Gastroesophageal sphincter (tissue), 3 donors: ENCODE measurements around the gene BANF2.

Experiments used
- CTCF ChIP-seq, 4 experiments: fragments of 200-600 bp in 2 of 4; fragments of 450-650 bp in 2 of 4; sonication (generic) in 1 of 4; IDR thresholded peaks; one replicate each; pipeline ENCODE4 v1.5.1; 2017 to 2019; ENCODE audit warnings: antibody characterized with exemption in 4 of 4, mild to moderate bottlenecking in 2 of 4, moderate library complexity in 2 of 4
- POLR2AphosphoS5 ChIP-seq: sonication (generic); formaldehyde crosslinking; IDR thresholded peaks from one replicate; pipeline ENCODE4 v1.6.1; 2017; ENCODE audit warnings: antibody characterized with exemption

GRCh38 chr20:17678886-17679285 lies 20.9 kb upstream of the BANF2 start:
- TF ChIP-seq CTCF (IDR thresholded peaks at IDR 0.05) = no peak
- TF ChIP-seq POLR2AphosphoS5 = no peak
